Spleen (tissue), 7 donors: ENCODE measurements around the gene EFNA5.

ENCODE experiments used
- CTCF ChIP-seq, 11 experiments: fragments of 200-600 bp in 7 of 11; fragments of 450-650 bp in 4 of 11; sonication (generic) in 4 of 11; IDR thresholded peaks in 8 of 11; conservative IDR thresholded peaks in 3 of 11; 1 replicate in 7 of 11; 2 replicates in 4 of 11; pipeline versions ENCODE4 v1.4.0 to v1.8.0; 2016 to 2021; ENCODE audit warnings: antibody characterized with exemption in 11 of 11, inconsistent platforms in 4 of 11, mild to moderate bottlenecking in 1 of 11
- POLR2A ChIP-seq, 3 donors: fragments of 450-650 bp; IDR thresholded peaks; one replicate each; pipeline ENCODE4 v1.5.1; 2017; ENCODE audit warnings: antibody characterized with exemption in 3 of 3, mild to moderate bottlenecking in 1 of 3
- POLR2AphosphoS5 ChIP-seq, 3 donors: sonication (generic); formaldehyde crosslinking; IDR thresholded peaks; one replicate each; pipeline ENCODE4 v1.5.1; 2017; ENCODE audit warnings: antibody characterized with exemption in 3 of 3
- donor health status: DM: no; HTN: no; CAD: no; lungs with moderate emphysema.
- donor health status: DM: no; HTN: no; CAD: no.
- donor health status: DM: no; HTN: no; CAD: no.

- TF ChIP-seq CTCF (IDR thresholded peaks at IDR 0.05 in 8 of 11, conservative IDR thresholded peaks at IDR 0.05 in 3 of 11), result no peak
- TF ChIP-seq POLR2AphosphoS5 (IDR thresholded peaks at IDR 0.05), result no peak
- no peak for TF ChIP-seq POLR2A (IDR thresholded peaks at IDR 0.05)
Observed at GRCh38 chr5:107372723-107373450, 297.9 kb downstream of the EFNA5 start.
